HCT116 (cell line): Measurements from ENCODE around the gene PRKX. TPM values are rescaled to one million over a fixed set of nuclear protein-coding genes. Genes with fewer than 3 reads are reported as not detected.

Source experiments
- ATAC-seq: fragments of 200-7000 bp; cut with Tn5 transposase; 2 replicates; pipeline ENCODE4 v1.9.1; 2020; ENCODE audit warnings: mild to moderate bottlenecking, moderate library complexity
- BruUV-seq: library from RNA; stranded (reverse); fragments of 400-500 nt; replicated peaks from 2 replicates; lab custom pipeline; 2021; lab: Mats Ljungman, UMichigan
- CTCF ChIA-PET: fragments of 300-600 bp; sonication (Branson Sonifier 250); formaldehyde crosslinking; loops from one replicate; lab custom pipeline; 2021; ENCODE audit warnings: antibody characterized with exemption; lab: Charles Lee
- POLR2A ChIA-PET: fragments of 300-600, 350-600 bp; sonication (Branson Sonifier 250); formaldehyde crosslinking; loops from one replicate; lab custom pipeline; 2021; ENCODE audit warnings: antibody characterized with exemption; lab: Charles Lee
- RAD21 ChIA-PET, 2 experiments: fragments of 300-600 bp; sonication (Branson Sonifier 250); formaldehyde crosslinking; loops; one replicate each; lab custom pipeline; 2023; ENCODE audit warnings: low total read pairs in 2 of 2; ENCODE audit not compliant: uncharacterized antibody in 2 of 2, unreplicated experiment in 2 of 2, low non-redundant PET in 1 of 2; lab: Charles Lee
- DNase-seq: peaks from one replicate; pipeline ENCODE4 v3.0.0-alpha.2; 2010; ENCODE audit warnings: low read depth, low spot score
- H2AFZ ChIP-seq: fragments of 200-600 bp; shearing (Covaris generic), sonication (generic); 2 replicates; pipeline ENCODE4 v1.6.1; 2017; ENCODE audit warnings: low read depth, mixed run types, mixed read lengths, antibody characterized with exemption, low read length; ENCODE audit not compliant: poor library complexity, severe bottlenecking
- H3K27ac ChIP-seq: 2 replicates; pipeline ENCODE4 v1.5.1; 2012; ENCODE audit warnings: low read depth, low read length
- H3K27me3 ChIP-seq: fragments of 200-600 bp; sonication (generic); 2 replicates; pipeline ENCODE4 v1.6.1; 2016; ENCODE audit warnings: mixed run types, low read length, mixed read lengths; ENCODE audit not compliant: insufficient read depth
- H3K36me3 ChIP-seq, 2 experiments: fragments of 200-500 bp in 1 of 2; fragments of 200-600 bp in 1 of 2; sonication (Bioruptor generic) in 1 of 2; sonication (generic) in 1 of 2; 2 replicates each; pipeline versions ENCODE4 v1.5.1 to v1.6.1; 2014 to 2016; ENCODE audit warnings: low read length in 2 of 2, inconsistent platforms in 1 of 2, mixed read lengths in 1 of 2, mixed run types in 1 of 2; ENCODE audit not compliant: insufficient read depth in 2 of 2, control insufficient read depth in 1 of 2
- H3K4me1 ChIP-seq, 2 experiments: fragments of 200-600 bp in 1 of 2; sonication (generic) in 1 of 2; 2 replicates each; pipeline versions ENCODE4 v1.5.1 to v1.6.1; 2012 to 2017; ENCODE audit warnings: low read length in 2 of 2, inconsistent platforms in 1 of 2, mild to moderate bottlenecking in 1 of 2, mixed read lengths in 1 of 2, mixed run types in 1 of 2, moderate library complexity in 1 of 2; ENCODE audit not compliant: insufficient read depth in 2 of 2, control insufficient read depth in 1 of 2
- H3K4me2 ChIP-seq: fragments of 200-600 bp; sonication (generic); 2 replicates; pipeline ENCODE4 v1.6.1; 2017; ENCODE audit warnings: mixed run types, low read length, mixed read lengths
- H3K4me3 ChIP-seq, 2 experiments: fragments of 200-600 bp in 1 of 2; sonication (generic) in 1 of 2; replicated peaks in 1 of 2; 2 replicates each; pipeline ENCODE4 v1.5.1; 2011 to 2016; ENCODE audit warnings: low read length in 2 of 2, control low read depth in 1 of 2, low read depth in 1 of 2, mild to moderate bottlenecking in 1 of 2, mixed read lengths in 1 of 2, mixed run types in 1 of 2
- H3K79me2 ChIP-seq: fragments of 200-600 bp; sonication (generic); 2 replicates; pipeline ENCODE4 v1.6.1; 2017; ENCODE audit warnings: mild to moderate bottlenecking, mixed run types, low read length, moderate library complexity, mixed read lengths; ENCODE audit not compliant: insufficient read depth
- H3K9ac ChIP-seq: fragments of 200-600 bp; sonication (generic); 2 replicates; pipeline ENCODE4 v1.6.1; 2016; ENCODE audit warnings: low read length, mixed read lengths
- H3K9me2 ChIP-seq: fragments of 200-600 bp; sonication (generic), shearing (Covaris generic); 2 replicates; pipeline ENCODE4 v1.6.1; 2017; ENCODE audit warnings: mixed run types, mild to moderate bottlenecking, moderate library complexity; ENCODE audit not compliant: insufficient read depth
- H3K9me3 ChIP-seq, 2 experiments: fragments of 200-500 bp in 1 of 2; fragments of 200-600 bp in 1 of 2; sonication (Bioruptor generic) in 1 of 2; sonication (generic) in 1 of 2; 2 replicates each; pipeline ENCODE4 v1.6.1; 2014 to 2017; ENCODE audit warnings: low read length in 2 of 2, mixed read lengths in 2 of 2, inconsistent platforms in 1 of 2, low read depth in 1 of 2, mild to moderate bottlenecking in 1 of 2, mixed run types in 1 of 2, moderate library complexity in 1 of 2; ENCODE audit not compliant: control insufficient read depth in 1 of 2, insufficient read depth in 1 of 2
- H4K20me1 ChIP-seq: fragments of 200-600 bp; sonication (generic), shearing (Covaris generic); 2 replicates; pipeline ENCODE4 v1.6.1; 2017; ENCODE audit warnings: mixed run types, mild to moderate bottlenecking, moderate library complexity; ENCODE audit not compliant: insufficient read depth
- CBX3 ChIP-seq: IDR thresholded peaks from 2 replicates; pipeline ENCODE4 v1.6.1; 2012; ENCODE audit warnings: low read depth
- EGR1 ChIP-seq: IDR thresholded peaks from 2 replicates; pipeline ENCODE4 v1.6.1; 2012; ENCODE audit warnings: low read depth
- FOSL1 ChIP-seq: IDR thresholded peaks from 2 replicates; pipeline ENCODE4 v1.6.1; 2012; ENCODE audit warnings: low read depth
- JUND ChIP-seq: IDR thresholded peaks from 2 replicates; pipeline ENCODE4 v1.6.1; 2012
- POLR2AphosphoS5 ChIP-seq: IDR thresholded peaks from 2 replicates; pipeline ENCODE4 v1.6.1; 2011; ENCODE audit warnings: mild to moderate bottlenecking, low read depth, low read length, moderate library complexity
- SIN3A ChIP-seq: IDR thresholded peaks from 2 replicates; pipeline ENCODE4 v1.6.1; 2012; ENCODE audit warnings: low read depth
- SP1 ChIP-seq: IDR thresholded peaks from 2 replicates; pipeline ENCODE4 v1.6.1; 2012; ENCODE audit warnings: low read depth
- YY1 ChIP-seq: IDR thresholded peaks from 2 replicates; pipeline ENCODE4 v1.6.1; 2011; ENCODE audit warnings: low read length, low read depth, moderate library complexity, mild to moderate bottlenecking; ENCODE audit not compliant: insufficient replicate concordance; ENCODE audit errors: extremely low read depth
- intact Hi-C: fragments of 100-400 bp; cut with micrococcal nuclease; formaldehyde crosslinking; loops from 2 replicates; pipeline ENCODE4 v1.10.0; 2022
- total RNA-seq: library from RNA; stranded (reverse); gene quantifications from one replicate; pipeline ENCODE4 v1.2.1, GENCODE V29; 2021; ENCODE audit not compliant: unreplicated experiment
- TF ChIP-seq, protein P1 (sequence below): IDR thresholded peaks from 2 replicates; pipeline ENCODE4 v1.6.1; 2012; ENCODE audit warnings: low read depth
- TF ChIP-seq, protein P2 (sequence below): IDR thresholded peaks from 2 replicates; pipeline ENCODE4 v1.6.1; 2012

PRKX gene
- total RNA-seq, 1 experiment from 2014 or later: 26.7 TPM

DNA sequence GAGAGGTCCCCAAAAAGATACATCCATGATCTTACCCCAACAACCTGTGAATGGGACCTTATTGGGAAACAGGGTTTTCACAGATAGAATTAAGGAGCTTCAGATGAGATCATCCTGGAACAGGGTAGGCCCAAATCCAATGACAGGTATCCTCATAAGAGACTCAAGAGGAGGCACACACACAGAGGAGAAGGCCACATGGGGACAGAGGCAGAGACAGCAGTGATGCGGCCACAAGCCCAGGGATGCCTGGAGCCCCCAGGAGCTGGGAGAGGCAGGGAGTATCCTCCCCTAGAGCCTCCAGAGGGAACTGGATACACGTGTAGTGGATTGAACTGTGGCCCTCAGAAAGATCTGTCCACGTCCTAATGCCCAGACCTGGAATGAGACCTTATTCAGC lies 82.3 kb downstream of the PRKX start:
- Histone ChIP-seq H3K9ac (no peak overlapping the region), H3K36me3 (no peaks in the 10 kb centered on the region; a peak in 1 of 4 replicates), H3K79me2 (no peaks in the 10 kb centered on the region), H2AFZ (no peak overlapping the region), H3K9me2 (no peaks in the 10 kb centered on the region), H3K4me1 (no peaks in the 10 kb centered on the region), H3K4me3 (no peak overlapping the region), H3K27me3 (no peaks in the 10 kb centered on the region), H3K4me2 (no peak overlapping the region), H3K9me3 (no peaks in the 10 kb centered on the region), H4K20me1 (no peaks in the 10 kb centered on the region), H3K27ac (no peak overlapping the region)
- POLR2A ChIA-PET: no interaction called here
- RAD21 ChIA-PET: no interaction called here
- ATAC-seq (no peak), DNase-seq (no peak)
- no TSS peak for BruUV-seq
- TF ChIP-seq, protein P1, sequence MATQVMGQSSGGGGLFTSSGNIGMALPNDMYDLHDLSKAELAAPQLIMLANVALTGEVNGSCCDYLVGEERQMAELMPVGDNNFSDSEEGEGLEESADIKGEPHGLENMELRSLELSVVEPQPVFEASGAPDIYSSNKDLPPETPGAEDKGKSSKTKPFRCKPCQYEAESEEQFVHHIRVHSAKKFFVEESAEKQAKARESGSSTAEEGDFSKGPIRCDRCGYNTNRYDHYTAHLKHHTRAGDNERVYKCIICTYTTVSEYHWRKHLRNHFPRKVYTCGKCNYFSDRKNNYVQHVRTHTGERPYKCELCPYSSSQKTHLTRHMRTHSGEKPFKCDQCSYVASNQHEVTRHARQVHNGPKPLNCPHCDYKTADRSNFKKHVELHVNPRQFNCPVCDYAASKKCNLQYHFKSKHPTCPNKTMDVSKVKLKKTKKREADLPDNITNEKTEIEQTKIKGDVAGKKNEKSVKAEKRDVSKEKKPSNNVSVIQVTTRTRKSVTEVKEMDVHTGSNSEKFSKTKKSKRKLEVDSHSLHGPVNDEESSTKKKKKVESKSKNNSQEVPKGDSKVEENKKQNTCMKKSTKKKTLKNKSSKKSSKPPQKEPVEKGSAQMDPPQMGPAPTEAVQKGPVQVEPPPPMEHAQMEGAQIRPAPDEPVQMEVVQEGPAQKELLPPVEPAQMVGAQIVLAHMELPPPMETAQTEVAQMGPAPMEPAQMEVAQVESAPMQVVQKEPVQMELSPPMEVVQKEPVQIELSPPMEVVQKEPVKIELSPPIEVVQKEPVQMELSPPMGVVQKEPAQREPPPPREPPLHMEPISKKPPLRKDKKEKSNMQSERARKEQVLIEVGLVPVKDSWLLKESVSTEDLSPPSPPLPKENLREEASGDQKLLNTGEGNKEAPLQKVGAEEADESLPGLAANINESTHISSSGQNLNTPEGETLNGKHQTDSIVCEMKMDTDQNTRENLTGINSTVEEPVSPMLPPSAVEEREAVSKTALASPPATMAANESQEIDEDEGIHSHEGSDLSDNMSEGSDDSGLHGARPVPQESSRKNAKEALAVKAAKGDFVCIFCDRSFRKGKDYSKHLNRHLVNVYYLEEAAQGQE: no peak
- no peak for TF ChIP-seq YY1
- no peak for TF ChIP-seq EGR1
- no peak for TF ChIP-seq JUND
- TF ChIP-seq SP1: no peak
- TF ChIP-seq POLR2AphosphoS5: no peak
- no peak for TF ChIP-seq CBX3
- TF ChIP-seq, protein P2, sequence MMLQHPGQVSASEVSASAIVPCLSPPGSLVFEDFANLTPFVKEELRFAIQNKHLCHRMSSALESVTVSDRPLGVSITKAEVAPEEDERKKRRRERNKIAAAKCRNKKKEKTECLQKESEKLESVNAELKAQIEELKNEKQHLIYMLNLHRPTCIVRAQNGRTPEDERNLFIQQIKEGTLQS: no peak
- no peak for TF ChIP-seq SIN3A
- TF ChIP-seq FOSL1: no peak
- CTCF ChIA-PET: no interaction called here
- intact Hi-C loops: loop anchor here (10.0 kb wide), 1 partner anchor 756 kb away; no protein-coding TSS in a partner anchor
